Measurements from ENCODE around the gene EFCAB14. TPM values are rescaled to one million over a fixed set of nuclear protein-coding genes. Genes with fewer than 3 reads are reported as not detected.

The EFCAB14 gene
- total RNA-seq, 1 donor from 2014 or later = 44.7 TPM

DNA sequence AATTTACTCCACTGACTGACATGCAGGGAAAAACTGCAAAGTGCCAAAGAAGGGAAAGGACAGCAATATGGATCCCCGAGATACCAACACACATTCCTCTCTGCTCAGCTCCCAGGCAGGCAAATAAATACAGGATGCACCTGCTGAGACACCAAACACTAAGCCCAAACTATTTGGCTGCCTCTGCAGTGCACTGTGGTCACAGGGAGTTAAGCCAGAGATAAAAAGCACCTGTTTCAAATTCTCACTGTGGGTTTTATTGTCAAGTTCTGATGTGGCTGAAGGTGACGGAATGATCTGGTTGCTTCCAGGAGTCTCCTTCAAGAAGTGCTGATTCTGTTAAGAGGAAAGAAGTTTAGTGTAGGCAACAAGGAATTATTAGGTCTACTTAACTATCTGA, 29.6 kb downstream of the EFCAB14 start:
- Histone ChIP-seq H3K9me3 (ENCODE audit: low read depth) (no peaks in the 10 kb centered on the region), H3K36me3 (peaks cover 11% of the 10 kb centered on the region), H4K20me1 (ENCODE audit: low read depth) (peaks cover 6% of the 10 kb centered on the region), H3K79me2 (ENCODE audit: low read depth) (no peaks in the 10 kb centered on the region), H3F3A (ENCODE audit: low read depth) (no peaks in the 10 kb centered on the region), H3K9ac (no peak overlapping the region), H3K27me3 (no peaks in the 10 kb centered on the region), H2AFZ (replicated peaks) (no peak overlapping the region), H3K4me2 (no peak overlapping the region), H3K27ac (peak overlapping the region; percentile 17), H3K4me3 (no peak overlapping the region), H3K4me1 (peaks cover 10% of the 10 kb centered on the region)
- no peaks in the 10 kb centered on the region for H3K27me3 Mint-ChIP-seq (ENCODE audit: insufficient read depth, low read depth)
- peak; percentile 20 for DNase-seq (ENCODE audit: low spot score)
- H3K36me3 Mint-ChIP-seq = peaks cover 7% of the 10 kb centered on the region
- TF ChIP-seq EZH2phosphoT487 (IDR thresholded peaks at IDR 0.05) (no peak), CTCF (IDR thresholded peaks at IDR 0.05) (no peak), EZH2 (IDR thresholded peaks at IDR 0.05) (no peak)
- H3K4me3 Mint-ChIP-seq = no peak overlapping the region
- H3K9me3 Mint-ChIP-seq = no peaks in the 10 kb centered on the region
- no peak overlapping the region for H3K27ac Mint-ChIP-seq
- H3K4me1 Mint-ChIP-seq = peaks cover 15% of the 10 kb centered on the region

- peak overlapping the region; percentile 9 for H3K27ac ChIP-seq
Observed at GRCh38 chr1:46687921-46688509, 30.9 kb downstream of the EFCAB14 start.

DNA sequence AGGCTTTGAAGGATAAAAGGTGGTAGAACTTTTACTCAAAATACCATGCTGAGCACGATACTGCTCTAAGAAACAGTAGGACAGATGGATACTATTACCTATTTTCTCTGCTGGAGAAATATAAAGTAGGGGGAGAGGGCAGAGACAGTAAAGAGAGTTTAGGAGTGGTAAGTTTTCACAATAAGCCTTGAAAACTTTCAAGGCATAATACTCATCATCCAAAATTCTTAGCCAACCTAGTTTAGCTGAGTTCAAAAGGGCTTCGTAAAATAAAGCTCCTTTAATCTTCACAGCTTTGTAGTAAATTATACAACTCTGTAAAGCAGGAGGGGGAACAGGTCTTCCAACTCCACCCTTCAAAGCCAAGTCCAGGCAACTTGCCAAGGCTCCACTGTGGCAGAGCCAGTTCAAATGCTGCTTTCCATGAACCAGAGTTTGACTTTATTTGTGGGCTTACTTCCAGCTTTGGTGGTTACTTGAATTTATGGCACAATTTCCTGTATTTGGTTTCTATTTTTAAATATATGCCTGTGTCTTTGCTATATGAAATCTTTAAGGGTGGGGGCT, 31.7 kb downstream of the EFCAB14 start:
- no peak overlapping the region for H3K27ac ChIP-seq
- H3F3A ChIP-seq (ENCODE audit: low read depth) = no peaks in the 10 kb centered on the region
- no peak for TF ChIP-seq CTCF (IDR thresholded peaks at IDR 0.05)
- no peak for TF ChIP-seq EZH2phosphoT487 (IDR thresholded peaks at IDR 0.05)
- TF ChIP-seq EZH2 (IDR thresholded peaks at IDR 0.05) = no peak
- H3K4me2 ChIP-seq = no peak overlapping the region
- no peaks in the 10 kb centered on the region for H3K79me2 ChIP-seq (ENCODE audit: low read depth)
- H3K9me3 Mint-ChIP-seq = no peaks in the 10 kb centered on the region
- H3K4me1 ChIP-seq = peaks cover 10% of the 10 kb centered on the region
- H3K27me3 Mint-ChIP-seq (ENCODE audit: insufficient read depth, low read depth) = no peaks in the 10 kb centered on the region
- no peak overlapping the region for H3K9ac ChIP-seq
- H3K27ac Mint-ChIP-seq = no peak overlapping the region
- H2AFZ ChIP-seq (replicated peaks) = no peak overlapping the region
- no peak for DNase-seq (ENCODE audit: low spot score)
- no peak overlapping the region for H3K4me3 ChIP-seq
- H3K36me3 Mint-ChIP-seq = peaks cover 7% of the 10 kb centered on the region
- H3K9me3 ChIP-seq (ENCODE audit: low read depth) = no peaks in the 10 kb centered on the region
- H4K20me1 ChIP-seq (ENCODE audit: low read depth) = peaks cover 6% of the 10 kb centered on the region
- no peaks in the 10 kb centered on the region for H3K27me3 ChIP-seq
- H3K4me1 Mint-ChIP-seq = peaks cover 15% of the 10 kb centered on the region
- peaks cover 17% of the 10 kb centered on the region for H3K36me3 ChIP-seq
- no peak overlapping the region for H3K4me3 Mint-ChIP-seq

More at GRCh38 chr1:46687921-46688509, 30.9 kb downstream of the EFCAB14 start:
- Histone ChIP-seq H3K27me3 (no peaks in the 10 kb centered on the region), H3K9me3 (ENCODE audit: low read depth) (no peaks in the 10 kb centered on the region), H3K4me2 (no peak overlapping the region), H3K79me2 (ENCODE audit: low read depth) (no peaks in the 10 kb centered on the region), H4K20me1 (ENCODE audit: low read depth) (peaks cover 6% of the 10 kb centered on the region), H3K9ac (no peak overlapping the region), H3K4me3 (no peak overlapping the region), H3F3A (ENCODE audit: low read depth) (no peaks in the 10 kb centered on the region), H3K36me3 (peaks cover 16% of the 10 kb centered on the region), H3K4me1 (peaks cover 10% of the 10 kb centered on the region), H2AFZ (replicated peaks) (no peak overlapping the region)
- Mint-ChIP-seq H3K4me1 (peaks cover 15% of the 10 kb centered on the region), H3K27me3 (ENCODE audit: insufficient read depth, low read depth) (no peaks in the 10 kb centered on the region), H3K4me3 (no peak overlapping the region), H3K36me3 (peaks cover 7% of the 10 kb centered on the region), H3K27ac (no peak overlapping the region), H3K9me3 (no peaks in the 10 kb centered on the region)
- no peak for TF ChIP-seq EZH2 (IDR thresholded peaks at IDR 0.05)
- no peak for TF ChIP-seq CTCF (IDR thresholded peaks at IDR 0.05)
- TF ChIP-seq EZH2phosphoT487 (IDR thresholded peaks at IDR 0.05) = no peak
- no peak for DNase-seq (ENCODE audit: low spot score)
